HTR-8/SVneo (cell line): ENCODE results near the gene SESN1.

Experiments used
- DNase-seq: peaks from one replicate; pipeline ENCODE4 v3.0.0; 2011; ENCODE audit warnings: low spot score, mixed read lengths; ENCODE audit not compliant: insufficient read length
- FAIRE-seq: peaks from 2 replicates; lab custom pipeline; 2011; peaks lifted over from hg19 to GRCh38; lab: Jason Lieb, UNC

SESN1 gene

DNA sequence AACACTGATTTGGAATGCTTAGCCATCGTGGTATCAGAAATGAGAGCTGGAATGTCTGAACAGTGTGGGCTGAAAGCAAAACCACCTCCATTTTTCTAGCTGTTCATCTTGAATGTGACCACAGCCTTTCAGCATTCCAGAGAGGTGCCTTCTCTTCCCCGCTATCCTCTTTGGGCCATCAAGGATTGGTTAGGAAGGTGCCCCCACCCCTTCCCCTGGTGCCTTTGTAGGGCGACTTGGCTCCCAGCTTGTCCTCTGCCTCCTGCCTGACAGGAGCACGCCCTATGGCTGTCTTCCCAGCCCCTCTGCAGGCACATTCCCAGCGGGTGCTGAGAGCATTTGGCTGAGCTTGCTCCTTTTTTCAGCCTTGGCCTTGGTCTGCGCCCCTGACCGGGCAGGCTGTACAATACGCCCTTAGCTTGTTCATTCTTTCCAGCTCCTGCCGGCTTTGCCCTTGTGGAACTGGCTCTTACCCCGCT, 148.9 kb downstream of the SESN1 start:
- FAIRE-seq (no peak), DNase-seq (no peak)

DNA sequence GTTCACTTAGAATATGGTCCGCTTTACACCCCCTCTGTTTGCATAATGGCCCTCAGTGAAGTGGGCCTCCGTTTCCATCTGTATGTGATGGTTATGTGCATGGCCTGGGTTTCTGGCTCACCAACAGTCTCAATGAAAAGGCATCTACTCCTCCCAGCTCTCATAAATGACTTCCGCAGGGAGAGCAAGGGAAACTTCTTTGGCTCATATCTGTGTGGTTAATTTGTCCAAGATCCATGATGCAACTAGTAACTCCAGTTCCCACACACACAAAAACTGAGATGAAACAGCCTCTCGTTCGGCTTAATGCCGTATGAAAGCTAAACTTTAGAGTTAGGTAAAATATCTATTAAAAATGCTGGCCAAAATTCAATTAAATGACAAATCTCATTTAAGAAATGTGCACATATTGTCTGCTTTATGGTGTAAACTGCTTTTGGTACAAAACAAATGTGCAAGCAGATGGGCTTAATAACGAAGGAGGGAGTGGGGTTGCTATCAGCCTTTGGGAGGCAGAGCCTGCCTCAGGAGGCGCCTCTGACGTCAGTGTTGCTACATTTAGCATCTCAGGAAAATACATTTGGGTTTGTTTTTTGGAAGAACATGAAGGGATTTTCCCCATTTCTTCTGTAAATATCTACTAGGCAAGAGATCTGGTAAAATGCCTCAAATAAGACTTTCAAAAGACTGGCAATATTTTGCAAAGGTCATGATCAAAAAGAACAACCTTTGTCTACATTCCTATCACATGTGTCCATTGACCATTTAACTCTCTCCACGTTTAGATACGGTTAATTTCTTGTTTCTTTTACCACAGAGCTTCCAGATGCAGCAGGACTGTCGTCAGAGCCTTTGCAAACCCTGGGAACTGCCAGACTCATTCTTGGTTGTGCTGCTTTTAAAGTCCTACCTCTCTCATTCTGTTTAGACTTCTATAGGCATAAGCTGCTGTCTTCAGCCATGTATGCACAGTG, 149.7 kb downstream of the SESN1 start:
- FAIRE-seq, result no peak
- DNase-seq, result no peak

DNA sequence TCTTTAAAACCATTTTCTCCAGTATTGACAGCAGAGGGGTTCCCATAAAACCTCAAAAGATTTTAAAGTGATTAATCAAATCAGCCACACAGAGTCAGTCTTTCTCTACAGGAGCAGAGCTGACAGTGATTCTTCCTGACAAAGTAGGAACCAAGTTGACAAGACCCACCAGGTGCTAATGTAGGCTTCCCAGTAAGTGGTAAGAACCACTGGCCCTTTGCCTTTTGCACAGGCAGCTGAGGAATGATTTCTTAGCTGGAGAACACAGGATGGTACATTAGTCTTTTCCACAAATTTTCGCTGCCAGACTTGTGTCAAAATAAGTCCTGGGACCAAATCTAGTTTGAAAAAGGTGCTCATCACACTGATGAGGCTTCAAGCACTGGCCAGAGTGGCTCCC, 150.6 kb downstream of the SESN1 start:
- DNase-seq, result no peak
- FAIRE-seq, result no peak

DNA sequence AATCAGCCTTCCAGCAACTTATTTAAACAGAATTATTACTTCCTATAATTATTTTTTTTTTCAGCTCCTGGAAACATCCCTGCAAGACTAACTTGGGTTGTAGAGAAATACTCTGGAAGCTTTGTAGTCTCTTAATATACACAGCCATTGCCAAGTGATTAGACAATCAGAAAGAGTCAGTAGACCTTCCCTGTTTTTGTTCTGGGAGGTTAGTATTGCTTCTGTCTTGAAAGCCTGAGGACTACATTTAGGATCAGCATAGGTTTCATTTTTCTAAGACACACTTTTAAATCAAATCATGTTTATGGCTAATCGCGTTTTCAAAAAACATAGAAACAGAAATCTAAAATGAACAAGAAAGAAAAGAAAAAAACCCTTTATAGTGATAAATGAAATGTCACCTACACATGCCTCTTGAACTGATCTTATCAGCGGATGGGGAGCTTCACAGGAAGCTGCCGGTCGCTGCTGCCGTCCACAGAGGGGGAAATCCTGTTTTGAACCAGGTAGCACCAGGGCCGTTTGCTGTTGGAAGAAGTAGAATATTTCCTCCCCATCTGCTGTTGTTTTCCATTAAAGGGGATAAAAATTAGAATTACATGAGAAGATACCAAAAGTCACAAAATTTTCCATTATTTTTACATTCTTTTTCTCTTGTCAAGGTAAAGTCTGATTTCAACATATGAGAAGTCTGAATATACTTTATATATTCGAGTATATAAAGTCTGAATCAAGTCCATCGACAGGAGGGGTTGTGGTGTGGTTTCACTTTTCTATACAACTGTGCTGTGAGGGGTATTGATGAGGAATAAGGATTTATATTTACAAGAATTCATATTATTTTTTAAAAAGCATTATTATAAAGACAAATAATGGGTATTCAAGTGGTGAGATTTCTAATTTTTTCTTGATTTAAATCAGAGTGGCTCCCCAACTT, 151.8 kb downstream of the SESN1 start:
- DNase-seq (no peak), FAIRE-seq (no peak)

DNA sequence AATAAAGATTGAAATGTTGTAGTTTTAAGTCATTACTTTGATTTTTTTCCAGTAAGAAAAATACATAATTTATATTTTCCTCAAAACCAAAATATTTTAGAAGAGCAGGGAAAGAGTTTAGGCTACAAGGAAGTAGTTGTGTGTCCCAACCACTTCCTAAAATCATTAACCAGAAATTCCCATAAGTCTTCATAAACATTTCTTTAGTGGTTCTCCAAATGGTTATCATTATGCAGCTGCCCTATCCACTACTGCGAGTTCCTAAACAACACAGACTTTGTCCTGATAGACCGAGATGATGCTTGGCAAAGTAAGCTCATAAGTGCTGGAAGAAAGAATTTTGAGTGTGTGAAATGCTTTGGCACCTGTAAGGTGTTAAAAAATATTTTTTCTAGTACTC, 152.8 kb downstream of the SESN1 start:
- FAIRE-seq (no peak), DNase-seq (no peak)

DNA sequence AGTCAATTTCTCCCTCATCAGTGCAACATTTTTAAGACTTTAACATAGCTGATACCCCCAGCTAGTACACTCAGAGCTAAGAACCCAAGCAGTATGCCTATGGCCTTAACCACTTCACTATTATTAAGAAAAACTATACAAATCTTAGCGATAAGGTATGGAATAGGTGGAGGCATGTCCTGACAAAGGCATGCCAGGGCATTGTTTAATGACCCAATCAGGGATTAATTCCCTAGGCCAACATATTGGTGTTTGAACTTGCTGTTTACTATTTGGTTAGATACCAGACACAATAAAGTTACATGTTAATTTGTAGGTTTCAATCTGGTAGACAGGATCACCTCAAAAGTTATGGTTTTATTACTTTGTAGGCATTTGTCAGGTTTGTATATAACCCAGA, 153.4 kb downstream of the SESN1 start:
- FAIRE-seq, result no peak

GRCh38 chr6:108940741-108941140, 153.9 kb downstream of the SESN1 start:
- DNase-seq (no peak), FAIRE-seq (no peak)

More for the DNA sequence above, 153.4 kb downstream of the SESN1 start:
- DNase-seq, result no peak

DNA sequence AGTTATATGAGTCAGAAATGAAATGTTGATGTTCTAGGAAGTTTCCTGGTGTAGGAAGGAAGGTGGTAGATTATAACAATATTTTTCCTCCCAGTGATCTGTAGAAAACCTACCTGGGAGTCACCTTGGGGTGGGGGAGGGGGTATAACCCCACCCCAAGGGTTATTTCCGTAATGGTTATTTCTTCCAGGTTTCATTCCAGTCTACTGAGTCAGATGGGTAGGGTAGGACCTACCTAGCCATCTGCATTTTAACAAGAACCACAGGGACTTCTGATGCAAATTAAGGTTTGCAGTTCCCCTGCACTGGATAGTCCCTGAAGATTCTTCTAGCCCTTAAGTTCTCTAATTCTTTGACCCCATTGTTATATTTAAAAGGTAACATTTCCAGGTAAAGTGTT, 157.5 kb downstream of the SESN1 start:
- no peak for DNase-seq
- no peak for FAIRE-seq
